HG02852 (cell line): ENCODE results near the gene AGTRAP.

Experiments
- ATAC-seq: cut with Tn5 transposase; IDR thresholded peaks from one replicate; pipeline ENCODE4 v1.9.1; 2021; ENCODE audit warnings: mild to moderate bottlenecking, moderate library complexity; ENCODE audit not compliant: unreplicated experiment

AGTRAP gene

GRCh38 chr1:11780380-11781147 lies 44.6 kb downstream of the AGTRAP start:
- no peak for ATAC-seq

DNA sequence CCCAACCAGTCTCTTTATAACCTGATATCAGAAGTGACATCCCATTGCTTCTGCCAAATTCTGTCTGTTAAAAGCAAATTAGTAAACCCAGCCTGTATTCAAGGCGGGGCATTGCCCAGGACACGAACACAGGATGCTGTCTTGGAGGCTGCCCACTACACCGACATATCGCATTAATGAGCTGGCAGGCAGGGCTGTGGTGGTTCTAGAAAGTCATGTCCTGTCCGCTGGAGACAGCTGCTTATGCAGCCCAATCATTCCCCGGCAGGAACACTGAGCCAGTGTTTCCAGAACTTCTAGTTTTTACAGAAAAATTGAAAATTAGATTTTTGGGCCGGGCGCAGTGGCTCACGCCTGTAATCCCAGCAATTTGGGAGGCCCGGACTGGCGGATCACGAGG lies 45.4 kb downstream of the AGTRAP start:
- no peak for ATAC-seq

- no peak for ATAC-seq
These were observed 46.3 kb downstream of the AGTRAP start for GRCh38 chr1:11782127-11782708.

- no peak for ATAC-seq
These were observed 47.6 kb downstream of the AGTRAP start for GRCh38 chr1:11783556-11783955.

DNA sequence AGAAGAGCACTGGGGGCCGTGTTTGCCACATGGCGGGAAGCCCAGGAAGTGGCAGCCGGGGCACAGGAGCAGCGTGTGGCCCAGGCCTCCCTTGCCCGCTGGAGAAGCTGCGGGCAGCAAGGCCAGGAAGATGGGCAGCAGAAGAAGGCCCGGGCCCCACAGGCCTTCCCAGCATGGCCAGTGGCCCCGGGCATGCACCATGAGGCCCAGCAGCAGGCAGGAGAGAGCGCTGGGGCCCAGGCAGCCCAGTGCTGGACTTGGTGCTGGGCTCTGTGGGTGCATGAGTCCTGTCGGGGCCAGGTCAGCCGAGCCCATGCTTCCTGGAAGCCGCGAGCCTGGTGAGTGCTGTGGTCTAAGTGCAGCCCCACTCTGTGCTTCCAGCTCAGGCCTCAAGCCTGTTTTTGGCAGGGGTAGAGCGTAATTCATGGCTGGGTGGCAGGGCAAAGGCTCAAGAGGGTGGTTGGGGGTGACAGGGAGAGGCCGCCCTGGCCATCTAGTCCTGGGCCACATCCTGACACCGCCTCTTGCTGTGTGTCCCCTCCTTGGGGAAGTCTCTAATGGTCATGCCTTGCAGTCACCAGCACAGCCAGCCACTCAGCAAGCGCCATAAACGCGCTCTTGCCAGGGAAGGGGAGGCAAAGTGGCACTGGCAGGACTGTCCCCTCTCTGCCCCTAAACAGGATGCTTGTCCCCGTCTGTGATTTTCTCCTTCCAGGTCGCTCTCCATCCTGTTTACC lies 48.5 kb downstream of the AGTRAP start:
- no peak for ATAC-seq

GRCh38 chr1:11784993-11785769 lies 49.2 kb downstream of the AGTRAP start:
- peak; percentile 64 for ATAC-seq

DNA sequence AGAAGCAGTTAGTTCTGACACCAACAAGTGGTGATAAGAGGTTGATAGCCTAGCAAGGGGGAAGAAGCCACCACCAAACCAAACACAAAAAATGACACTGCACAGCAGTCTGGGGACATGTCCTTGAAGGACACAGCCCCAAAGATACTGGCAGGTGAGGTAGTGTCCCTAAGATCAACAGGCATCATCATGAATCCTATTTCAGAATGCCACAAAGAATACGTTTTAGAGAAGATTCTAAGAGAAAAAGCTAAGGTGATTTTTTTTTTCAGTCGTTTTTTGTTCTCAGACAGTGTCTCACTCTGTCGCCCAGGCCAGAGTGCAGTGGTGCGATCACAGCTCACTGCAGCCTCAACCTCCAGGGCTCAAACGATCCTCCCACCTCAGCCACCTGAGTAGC lies 50.2 kb downstream of the AGTRAP start:
- no peak for ATAC-seq

DNA sequence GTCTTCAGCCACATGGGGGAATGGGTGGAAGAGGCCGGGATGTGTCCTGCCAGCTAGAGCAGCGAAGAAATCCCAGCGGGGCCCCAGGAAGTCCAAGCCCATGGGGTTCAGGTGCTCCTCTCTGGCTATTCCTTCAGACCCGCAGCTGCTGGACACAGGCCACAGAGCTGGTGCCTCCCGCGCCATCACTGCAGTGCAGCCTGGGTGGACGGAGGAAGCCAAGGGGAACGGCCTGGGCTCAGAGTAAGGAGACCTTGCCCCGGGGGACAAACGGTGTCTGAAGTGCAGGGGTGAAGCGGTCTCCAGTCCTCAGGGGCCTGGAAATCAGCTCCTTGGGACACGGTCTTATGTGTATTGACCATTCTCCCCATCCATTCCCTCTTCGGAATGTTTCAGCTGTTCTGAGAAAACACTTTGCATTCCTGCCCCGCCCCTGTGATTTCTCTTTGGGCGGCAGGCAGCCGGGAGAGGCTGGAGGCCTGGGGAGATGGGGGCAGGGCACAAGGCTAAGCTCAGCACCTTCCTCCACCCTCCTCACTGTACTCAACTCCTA lies 51.4 kb downstream of the AGTRAP start:
- ATAC-seq: no peak

GRCh38 chr1:11787804-11788436 lies 52.0 kb downstream of the AGTRAP start:
- no peak for ATAC-seq

DNA sequence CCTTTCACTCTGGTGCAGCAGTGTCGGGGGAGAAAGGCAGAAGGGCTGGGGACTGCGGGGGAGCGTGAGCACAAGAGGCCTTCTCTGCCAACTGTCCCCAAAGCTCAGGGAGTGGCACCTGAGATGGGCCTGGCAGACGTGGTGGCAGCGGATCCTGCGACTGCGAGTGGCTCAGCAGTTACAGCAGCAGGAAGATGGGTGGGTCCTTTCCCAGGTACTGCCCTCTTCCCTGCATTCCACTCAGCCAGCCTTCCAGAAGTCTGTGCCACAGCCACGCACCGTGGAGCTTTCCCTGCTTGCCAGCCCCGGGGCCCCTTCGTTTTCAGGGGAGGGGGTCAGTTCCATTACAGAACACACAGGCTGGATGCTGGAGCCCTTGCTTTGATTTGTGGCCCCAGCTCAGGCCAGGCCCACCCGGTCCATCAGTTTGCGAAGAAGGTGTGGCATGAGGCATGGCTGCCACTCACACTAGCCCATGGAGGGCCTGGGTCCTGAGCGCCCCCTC lies 52.7 kb downstream of the AGTRAP start:
- ATAC-seq: no peak

- ATAC-seq: no peak
These were observed 53.5 kb downstream of the AGTRAP start for GRCh38 chr1:11789126-11790067.

DNA sequence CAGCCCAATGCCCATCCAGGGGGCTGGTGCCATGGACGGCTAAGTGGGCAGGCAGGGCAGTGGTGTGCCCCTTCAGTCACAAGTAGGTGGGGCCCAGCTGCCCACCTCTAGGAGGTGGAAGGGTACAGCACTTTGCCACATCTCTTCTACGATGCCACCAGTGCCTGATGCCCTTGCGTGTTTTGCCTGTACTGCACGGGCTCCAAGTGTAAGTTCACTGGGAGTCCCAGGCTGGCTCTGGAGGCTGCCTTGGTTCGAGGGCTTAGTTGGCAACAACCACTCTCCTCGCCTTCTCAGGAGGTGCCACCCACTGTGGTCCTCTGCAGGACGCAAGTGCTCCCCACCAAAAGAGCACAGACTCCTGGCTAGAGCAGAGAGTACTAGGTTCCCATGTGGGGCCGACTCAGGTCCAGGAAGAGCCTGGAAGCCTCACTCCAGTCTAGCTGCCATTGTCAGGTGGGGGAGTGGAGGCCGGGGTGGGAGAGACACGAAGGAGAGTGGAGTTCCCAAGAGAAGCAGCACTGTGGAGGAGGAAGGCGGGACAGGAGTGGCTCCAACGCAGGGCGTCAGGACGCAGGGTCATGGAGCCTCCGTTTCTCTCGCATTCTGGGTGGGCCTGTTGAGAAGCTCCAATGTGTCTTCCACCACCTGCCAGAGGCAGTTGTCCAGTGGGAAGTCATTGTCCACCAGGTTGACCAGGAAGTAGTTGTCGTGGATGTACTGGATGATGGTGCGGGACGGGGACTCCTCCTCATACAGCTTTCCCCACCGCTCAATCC lies 54.4 kb downstream of the AGTRAP start:
- no peak for ATAC-seq

DNA sequence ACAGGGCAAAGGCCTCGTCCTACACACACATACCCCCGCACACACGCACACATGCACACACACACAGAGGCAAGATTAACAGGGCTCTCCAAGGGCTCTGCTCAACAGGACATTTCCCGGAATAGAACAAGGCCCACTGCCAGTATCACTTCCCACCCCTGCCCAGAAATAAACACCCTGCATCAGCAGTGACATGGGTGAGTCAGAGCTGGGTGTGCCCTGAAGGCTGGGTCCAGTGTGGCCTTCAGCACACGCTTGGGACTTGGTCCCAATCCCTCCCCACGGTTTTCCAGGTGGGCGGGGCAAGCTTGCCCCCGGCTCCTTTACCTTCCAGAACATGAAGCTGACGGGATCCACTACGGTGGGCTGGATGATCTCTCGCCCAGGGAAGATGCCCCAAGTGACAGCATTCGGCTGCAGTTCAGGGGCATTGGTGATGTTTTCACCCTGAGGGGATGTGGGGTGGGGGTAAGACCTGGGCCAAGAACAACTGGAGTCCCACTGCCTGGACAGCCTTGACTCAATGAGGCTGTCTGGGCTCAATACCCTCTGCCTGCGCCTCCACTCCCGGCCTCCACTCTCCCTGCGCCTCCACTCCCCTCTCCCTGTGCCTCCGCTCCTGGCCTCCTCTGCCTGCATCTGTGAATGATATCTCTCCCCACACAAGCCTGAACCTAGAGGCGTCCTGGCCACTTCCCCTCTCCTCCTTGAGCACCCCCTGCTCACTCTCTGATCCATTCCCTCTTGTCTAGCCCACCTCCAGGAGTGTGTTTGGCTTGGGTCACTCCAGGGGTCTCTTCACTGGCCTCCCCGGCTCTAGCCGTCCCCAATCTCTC lies 55.2 kb downstream of the AGTRAP start:
- ATAC-seq: no peak

DNA sequence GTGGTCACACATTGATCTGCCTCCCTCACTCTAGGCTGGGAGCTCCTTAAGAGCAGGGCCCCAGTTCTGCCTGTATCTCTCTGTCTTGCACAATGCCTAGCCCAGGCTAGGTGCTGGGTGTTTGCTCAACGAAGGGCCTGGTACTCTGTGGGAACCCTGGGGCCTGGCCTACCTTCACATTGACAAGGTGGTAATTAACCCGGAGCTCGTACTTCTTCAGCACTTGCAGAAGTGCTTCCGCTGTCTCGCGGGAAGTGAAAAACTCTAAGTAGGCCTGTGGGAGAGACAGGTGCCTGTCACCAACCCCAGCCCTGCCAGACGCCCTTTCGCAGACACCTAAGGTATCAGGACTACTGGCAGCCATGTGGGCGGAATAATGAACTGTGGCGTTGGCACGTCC lies 56.2 kb downstream of the AGTRAP start:
- no peak for ATAC-seq

GRCh38 chr1:11793819-11794218 lies 57.9 kb downstream of the AGTRAP start:
- ATAC-seq: no peak

DNA sequence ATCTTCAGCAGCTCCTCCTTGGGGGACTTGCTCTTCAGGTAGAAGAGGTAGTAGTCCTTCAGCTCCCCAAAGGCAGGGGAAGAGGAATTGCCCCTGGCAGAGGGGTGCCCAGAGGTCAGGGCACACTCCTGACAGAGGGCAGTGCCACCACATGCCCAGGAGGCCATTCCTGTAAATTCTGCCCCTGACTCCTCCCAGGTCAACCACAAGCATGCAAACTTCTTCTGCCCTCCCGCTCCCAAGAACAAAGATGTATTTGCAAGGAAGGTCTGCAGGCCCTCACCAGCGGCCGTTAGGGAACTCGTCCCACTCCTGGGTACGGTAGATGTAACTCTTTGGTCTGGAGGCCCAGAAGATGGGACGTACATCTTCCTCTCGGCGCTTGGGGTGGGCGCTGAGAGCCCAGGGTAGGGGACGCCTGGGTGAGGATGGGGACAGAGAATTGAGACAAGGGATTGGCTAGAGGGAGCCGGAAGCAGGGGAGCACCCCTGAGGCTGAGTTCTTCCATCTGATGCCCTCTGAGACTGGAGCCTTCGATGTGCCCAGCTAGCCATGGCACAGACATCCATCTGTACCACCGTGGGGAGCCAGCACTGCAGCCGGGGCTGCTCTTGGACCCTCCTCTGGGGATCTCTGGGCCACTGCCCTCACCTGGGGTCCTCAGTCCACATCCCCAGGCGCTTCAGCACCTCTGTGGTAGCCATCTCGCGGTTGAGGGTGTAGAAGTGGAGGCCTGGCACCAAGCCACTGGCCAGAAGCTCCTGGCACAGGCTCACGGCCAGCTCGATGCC lies 58.7 kb downstream of the AGTRAP start:
- ATAC-seq: no peak
